ENCODE results near the gene CCL11.
A peak's percentile ranks its signal among the peaks of the same experiment; 100 is the strongest.

CCL11 gene

DNA sequence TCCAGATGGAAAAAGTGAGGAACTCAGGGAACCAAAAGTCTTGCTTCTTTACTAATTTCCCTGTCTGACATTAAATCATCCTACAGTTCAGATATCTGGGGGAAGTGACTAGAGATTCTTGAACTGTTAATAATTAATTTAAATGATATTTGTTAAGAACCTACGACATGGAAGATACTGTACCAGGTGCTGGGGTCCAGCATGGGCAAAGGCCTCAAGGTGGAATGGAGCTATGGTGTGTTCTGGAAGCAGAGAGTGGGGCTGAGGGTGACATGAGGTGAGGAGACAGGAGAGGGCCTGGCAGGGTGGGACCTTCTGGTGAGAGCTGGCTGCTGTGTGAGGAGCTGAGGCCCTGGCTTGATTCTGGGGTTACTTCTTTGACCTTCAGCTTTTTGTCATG, 36.5 kb upstream of the CCL11 start:
- H3K27ac ChIP-seq (ENCODE audit: low read depth, low read length) = no peak overlapping the region
- no peak overlapping the region for H3K9ac ChIP-seq (ENCODE audit: low read length)
- peaks cover 36% of the 10 kb centered on the region for H3K4me1 ChIP-seq (ENCODE audit: control insufficient read depth, insufficient read depth, low read length)
- H3K36me3 ChIP-seq (ENCODE audit: control insufficient read depth, insufficient read depth, low read length) = no peaks in the 10 kb centered on the region
- H3K27me3 ChIP-seq (ENCODE audit: control insufficient read depth, insufficient read depth, low read length) = 0 out of 2 replicates have a peak, but pooled peaks cover 5% of the 10 kb centered on the region
- no peak overlapping the region for H3K4me3 ChIP-seq (ENCODE audit: low read depth, low read length)
- no peaks in the 10 kb centered on the region for H3K9me3 ChIP-seq (ENCODE audit: control insufficient read depth, insufficient read depth, low read depth, low read length)

GRCh38 chr17:34249478-34249877, 36.1 kb upstream of the CCL11 start:
- H3K4me3 ChIP-seq (ENCODE audit: low read depth, low read length) = no peak overlapping the region
- H3K4me1 ChIP-seq (ENCODE audit: control insufficient read depth, insufficient read depth, low read length) = peaks cover 40% of the 10 kb centered on the region
- H3K27me3 ChIP-seq (ENCODE audit: control insufficient read depth, insufficient read depth, low read length) = 0 out of 2 replicates have a peak, but pooled peaks cover 5% of the 10 kb centered on the region
- no peak overlapping the region for H3K27ac ChIP-seq (ENCODE audit: low read depth, low read length)
- no peaks in the 10 kb centered on the region for H3K9me3 ChIP-seq (ENCODE audit: control insufficient read depth, insufficient read depth, low read depth, low read length)
- no peaks in the 10 kb centered on the region for H3K36me3 ChIP-seq (ENCODE audit: control insufficient read depth, insufficient read depth, low read length)
- no peak overlapping the region for H3K9ac ChIP-seq (ENCODE audit: low read length)

DNA sequence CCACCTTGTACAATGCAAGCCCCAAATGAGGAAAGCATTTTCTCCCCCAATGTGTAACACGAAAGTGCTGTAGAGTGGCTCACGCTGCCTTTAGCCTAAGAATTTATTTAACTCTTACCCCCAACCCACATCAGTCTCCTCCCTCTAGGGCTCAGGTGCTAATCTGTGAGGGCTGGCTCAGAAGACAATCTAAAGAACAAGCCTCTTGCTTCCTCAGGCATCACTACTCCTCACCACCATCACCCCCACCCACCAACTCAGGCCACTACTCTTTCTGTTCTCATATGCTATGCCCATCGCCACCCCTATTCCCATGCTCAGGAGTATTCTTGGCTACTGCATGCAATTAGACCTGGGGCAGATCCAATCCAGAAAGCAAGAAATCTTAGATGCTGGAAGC, 34.4 kb upstream of the CCL11 start:
- H3K4me1 ChIP-seq (ENCODE audit: control insufficient read depth, insufficient read depth, low read length) = peaks cover 53% of the 10 kb centered on the region
- no peaks in the 10 kb centered on the region for H3K36me3 ChIP-seq (ENCODE audit: control insufficient read depth, insufficient read depth, low read length)
- H3K27ac ChIP-seq (ENCODE audit: low read depth, low read length) = no peak overlapping the region
- 0 out of 2 replicates have a peak, but pooled peaks cover under 1% of the 10 kb centered on the region for H3K27me3 ChIP-seq (ENCODE audit: control insufficient read depth, insufficient read depth, low read length)
- H3K9me3 ChIP-seq (ENCODE audit: control insufficient read depth, insufficient read depth, low read depth, low read length) = no peaks in the 10 kb centered on the region
- H3K4me3 ChIP-seq (ENCODE audit: low read depth, low read length) = no peak overlapping the region
- no peak overlapping the region for H3K9ac ChIP-seq (ENCODE audit: low read length)

DNA sequence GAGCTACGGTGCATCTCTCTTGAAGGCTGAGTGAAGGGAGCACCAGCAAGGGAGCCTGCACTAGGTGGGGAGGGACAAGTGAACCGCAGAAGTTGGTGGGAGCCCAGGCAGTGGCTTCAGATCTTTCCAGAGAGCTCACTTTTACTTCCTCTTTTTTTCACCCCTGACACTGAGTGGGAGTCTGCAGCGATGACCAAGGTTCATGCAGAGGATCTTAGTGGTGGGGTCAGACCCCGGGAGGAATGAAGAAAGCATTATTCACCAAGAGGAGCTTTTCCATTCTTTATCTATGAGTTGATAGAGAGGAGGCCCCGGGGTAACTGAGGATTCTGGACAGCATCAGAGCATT, 33.5 kb upstream of the CCL11 start:
- Histone ChIP-seq H3K27me3 (ENCODE audit: control insufficient read depth, insufficient read depth, low read length) (no peaks in the 10 kb centered on the region), H3K9me3 (ENCODE audit: control insufficient read depth, insufficient read depth, low read depth, low read length) (no peaks in the 10 kb centered on the region), H3K9ac (ENCODE audit: low read length) (no peak overlapping the region), H3K36me3 (ENCODE audit: control insufficient read depth, insufficient read depth, low read length) (0 out of 2 replicates have a peak, but pooled peaks cover 2% of the 10 kb centered on the region), H3K4me1 (ENCODE audit: control insufficient read depth, insufficient read depth, low read length) (peaks cover 53% of the 10 kb centered on the region), H3K4me3 (ENCODE audit: low read depth, low read length) (no peak overlapping the region), H3K27ac (ENCODE audit: low read depth, low read length) (no peak overlapping the region)

DNA sequence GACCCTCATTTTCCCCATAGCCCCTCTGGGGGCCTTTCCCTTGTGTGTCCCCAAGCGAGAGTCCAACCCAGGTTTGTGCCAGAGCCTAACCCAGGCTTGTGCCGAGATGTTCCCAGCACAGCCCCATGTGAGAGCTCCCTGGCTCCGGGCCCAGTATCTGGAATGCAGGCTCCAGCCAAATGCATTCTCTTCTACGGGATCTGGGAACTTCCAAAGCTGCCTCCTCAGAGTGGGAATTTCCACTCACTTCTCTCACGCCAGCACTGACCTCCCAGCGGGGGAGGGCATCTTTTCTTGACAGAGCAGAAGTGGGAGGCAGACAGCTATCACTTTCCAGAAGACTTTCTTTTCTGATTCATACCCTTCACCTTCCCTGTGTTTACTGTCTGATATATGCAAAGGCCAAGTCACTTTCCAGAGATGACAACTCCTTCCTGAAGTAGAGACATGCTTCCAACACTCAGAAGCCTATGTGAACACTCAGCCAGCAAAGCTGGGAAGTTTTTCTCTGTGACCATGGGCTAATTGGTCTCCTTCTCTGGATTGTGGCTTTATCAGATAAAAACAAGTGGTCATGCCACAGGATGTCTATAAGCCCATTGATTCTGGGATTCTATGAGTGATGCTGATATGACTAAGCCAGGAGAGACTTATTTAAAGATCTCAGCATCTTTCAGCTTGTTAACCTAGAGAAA, 33.0 kb upstream of the CCL11 start:
- no peaks in the 10 kb centered on the region for H3K9me3 ChIP-seq (ENCODE audit: control insufficient read depth, insufficient read depth, low read depth, low read length)
- no peak overlapping the region for H3K27ac ChIP-seq (ENCODE audit: low read depth, low read length)
- no peak overlapping the region for H3K9ac ChIP-seq (ENCODE audit: low read length)
- no peak overlapping the region for H3K4me3 ChIP-seq (ENCODE audit: low read depth, low read length)
- H3K27me3 ChIP-seq (ENCODE audit: control insufficient read depth, insufficient read depth, low read length) = no peaks in the 10 kb centered on the region
- peaks cover 53% of the 10 kb centered on the region for H3K4me1 ChIP-seq (ENCODE audit: control insufficient read depth, insufficient read depth, low read length)
- 0 out of 2 replicates have a peak, but pooled peaks cover 2% of the 10 kb centered on the region for H3K36me3 ChIP-seq (ENCODE audit: control insufficient read depth, insufficient read depth, low read length)

DNA sequence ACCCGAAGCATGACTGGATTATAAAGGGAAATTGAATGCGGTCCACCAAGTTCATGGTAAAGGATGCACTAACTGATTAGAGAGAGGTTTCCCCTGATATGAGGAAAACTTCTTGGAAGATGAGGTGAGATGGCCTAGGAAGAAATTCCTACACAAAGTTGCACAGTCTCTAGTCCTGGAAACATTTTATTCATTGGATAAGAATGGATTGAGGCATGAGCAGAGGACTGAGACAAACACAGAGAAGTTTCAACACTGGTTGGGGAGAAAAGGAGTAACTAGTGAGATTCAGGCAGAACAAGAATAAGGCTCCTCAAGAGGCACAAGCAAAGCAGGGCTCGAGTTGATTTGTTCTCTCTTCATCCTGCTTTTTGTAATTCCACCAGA, 32.4 kb upstream of the CCL11 start:
- no peak overlapping the region for H3K4me3 ChIP-seq (ENCODE audit: low read depth, low read length)
- no peak overlapping the region for H3K27ac ChIP-seq (ENCODE audit: low read depth, low read length)
- H3K4me1 ChIP-seq (ENCODE audit: control insufficient read depth, insufficient read depth, low read length) = peaks cover 53% of the 10 kb centered on the region
- no peaks in the 10 kb centered on the region for H3K27me3 ChIP-seq (ENCODE audit: control insufficient read depth, insufficient read depth, low read length)
- H3K36me3 ChIP-seq (ENCODE audit: control insufficient read depth, insufficient read depth, low read length) = 0 out of 2 replicates have a peak, but pooled peaks cover 2% of the 10 kb centered on the region
- no peak overlapping the region for H3K9ac ChIP-seq (ENCODE audit: low read length)
- no peaks in the 10 kb centered on the region for H3K9me3 ChIP-seq (ENCODE audit: control insufficient read depth, insufficient read depth, low read depth, low read length)

GRCh38 chr17:34254146-34254545, 31.4 kb upstream of the CCL11 start:
- Histone ChIP-seq H3K9me3 (ENCODE audit: control insufficient read depth, insufficient read depth, low read depth, low read length) (no peaks in the 10 kb centered on the region), H3K4me1 (ENCODE audit: control insufficient read depth, insufficient read depth, low read length) (peaks cover 53% of the 10 kb centered on the region), H3K4me3 (ENCODE audit: low read depth, low read length) (peak overlapping the region; percentile 62; the same call in 1 of the 2 replicates), H3K27ac (ENCODE audit: low read depth, low read length) (peak overlapping the region; percentile 65; the same call in 1 of the 2 replicates), H3K27me3 (ENCODE audit: control insufficient read depth, insufficient read depth, low read length) (no peaks in the 10 kb centered on the region), H3K36me3 (ENCODE audit: control insufficient read depth, insufficient read depth, low read length) (0 out of 2 replicates have a peak, but pooled peaks cover 2% of the 10 kb centered on the region), H3K9ac (ENCODE audit: low read length) (no peak overlapping the region)

- Histone ChIP-seq H3K27ac (ENCODE audit: low read depth, low read length) (peak within 1 kb of the TSS; percentile 65; the same call in 1 of the 2 replicates), H3K4me3 (ENCODE audit: low read depth, low read length) (peak within 1 kb of the TSS; percentile 62)
Measured at GRCh38 chr17:34254651-34255380, 30.7 kb upstream of the CCL11 start, which contains the start of gene CCL2. Gene CCL2 (plus strand): TSS chr17:34255285. CDS start chr17:34255350, 65 bp downstream.

DNA sequence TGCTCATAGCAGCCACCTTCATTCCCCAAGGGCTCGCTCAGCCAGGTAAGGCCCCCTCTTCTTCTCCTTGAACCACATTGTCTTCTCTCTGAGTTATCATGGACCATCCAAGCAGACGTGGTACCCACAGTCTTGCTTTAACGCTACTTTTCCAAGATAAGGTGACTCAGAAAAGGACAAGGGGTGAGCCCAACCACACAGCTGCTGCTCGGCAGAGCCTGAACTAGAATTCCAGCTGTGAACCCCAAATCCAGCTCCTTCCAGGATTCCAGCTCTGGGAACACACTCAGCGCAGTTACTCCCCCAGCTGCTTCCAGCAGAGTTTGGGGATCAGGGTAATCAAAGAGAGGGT, 30.2 kb upstream of the CCL11 start:
- Histone ChIP-seq H3K27me3 (ENCODE audit: control insufficient read depth, insufficient read depth, low read length) (no peaks in the 10 kb centered on the region), H3K9me3 (ENCODE audit: control insufficient read depth, insufficient read depth, low read depth, low read length) (no peaks in the 10 kb centered on the region), H3K27ac (ENCODE audit: low read depth, low read length) (peak overlapping the region; percentile 65; the same call in 1 of the 2 replicates), H3K4me1 (ENCODE audit: control insufficient read depth, insufficient read depth, low read length) (peaks cover 52% of the 10 kb centered on the region), H3K4me3 (ENCODE audit: low read depth, low read length) (peak overlapping the region; percentile 62), H3K9ac (ENCODE audit: low read length) (peak overlapping the region; percentile 64), H3K36me3 (ENCODE audit: control insufficient read depth, insufficient read depth, low read length) (0 out of 2 replicates have a peak, but pooled peaks cover 2% of the 10 kb centered on the region)

More at GRCh38 chr17:34254651-34255380, 30.7 kb upstream of the CCL11 start, which contains the start of gene CCL2:
- peaks cover 53% of the 10 kb centered on the region for H3K4me1 ChIP-seq (ENCODE audit: control insufficient read depth, insufficient read depth, low read length)
- no peaks in the 10 kb centered on the region for H3K9me3 ChIP-seq (ENCODE audit: control insufficient read depth, insufficient read depth, low read depth, low read length)
- 0 out of 2 replicates have a peak, but pooled peaks cover 2% of the 10 kb centered on the region for H3K36me3 ChIP-seq (ENCODE audit: control insufficient read depth, insufficient read depth, low read length)
- peak within 1 kb of the TSS; percentile 64 for H3K9ac ChIP-seq (ENCODE audit: low read length)
- no peaks in the 10 kb centered on the region for H3K27me3 ChIP-seq (ENCODE audit: control insufficient read depth, insufficient read depth, low read length)

GRCh38 chr17:34255841-34256240, 29.7 kb upstream of the CCL11 start:
- H3K27me3 ChIP-seq (ENCODE audit: control insufficient read depth, insufficient read depth, low read length) = no peaks in the 10 kb centered on the region
- no peaks in the 10 kb centered on the region for H3K9me3 ChIP-seq (ENCODE audit: control insufficient read depth, insufficient read depth, low read depth, low read length)
- H3K4me1 ChIP-seq (ENCODE audit: control insufficient read depth, insufficient read depth, low read length) = peaks cover 47% of the 10 kb centered on the region
- H3K4me3 ChIP-seq (ENCODE audit: low read depth, low read length) = peak overlapping the region; percentile 62
- H3K9ac ChIP-seq (ENCODE audit: low read length) = peak overlapping the region; percentile 64
- 0 out of 2 replicates have a peak, but pooled peaks cover 2% of the 10 kb centered on the region for H3K36me3 ChIP-seq (ENCODE audit: control insufficient read depth, insufficient read depth, low read length)
- no peak overlapping the region; the same call in 1 of the 2 replicates for H3K27ac ChIP-seq (ENCODE audit: low read depth, low read length)
